GM21447 (cell line): Measurements from ENCODE around the gene KIF26B.
"Not testable (repeated sequence)": the region's sequence is repeated elsewhere in the genome, so short reads cannot be mapped to it uniquely, and the experiment has no call there.

ENCODE experiments used
- ATAC-seq: cut with Tn5 transposase; IDR thresholded peaks from one replicate; pipeline ENCODE4 v1.9.1; 2021; ENCODE audit not compliant: unreplicated experiment

The KIF26B gene

GRCh38 chr1:245378311-245378722 lies 223.5 kb downstream of the KIF26B start:
- no peak for ATAC-seq

- no peak for ATAC-seq
Measured at GRCh38 chr1:245378745-245379144, 224.0 kb downstream of the KIF26B start.

GRCh38 chr1:245380790-245381535 lies 226.2 kb downstream of the KIF26B start:
- no peak for ATAC-seq

- ATAC-seq = no peak
Measured at GRCh38 chr1:245382981-245383380, 228.2 kb downstream of the KIF26B start.

GRCh38 chr1:245383396-245384330 lies 228.9 kb downstream of the KIF26B start:
- no peak for ATAC-seq

- no peak for ATAC-seq
Measured at GRCh38 chr1:245386297-245386971, 231.6 kb downstream of the KIF26B start.

GRCh38 chr1:245388687-245389086 lies 233.9 kb downstream of the KIF26B start:
- no peak for ATAC-seq

- ATAC-seq = no peak
Measured at GRCh38 chr1:245389873-245390272, 235.1 kb downstream of the KIF26B start.

GRCh38 chr1:245390975-245391374 lies 236.2 kb downstream of the KIF26B start:
- no peak for ATAC-seq

- no peak for ATAC-seq
Measured at GRCh38 chr1:245393694-245394093, 238.9 kb downstream of the KIF26B start.

- no peak for ATAC-seq
Measured at GRCh38 chr1:245395680-245396079, 240.9 kb downstream of the KIF26B start.

- ATAC-seq = no peak
Measured at GRCh38 chr1:245396615-245397014, 241.8 kb downstream of the KIF26B start.

- no peak for ATAC-seq
Measured at GRCh38 chr1:245397771-245398170, 243.0 kb downstream of the KIF26B start.

- ATAC-seq = no peak
Measured at GRCh38 chr1:245398180-245398579, 243.4 kb downstream of the KIF26B start.

GRCh38 chr1:245401881-245402587 lies 247.2 kb downstream of the KIF26B start:
- no peak for ATAC-seq

- not testable (repeated sequence) for ATAC-seq
Measured at GRCh38 chr1:245402998-245403397, 248.2 kb downstream of the KIF26B start.

- ATAC-seq = no peak
Measured at GRCh38 chr1:245404527-245404926, 249.7 kb downstream of the KIF26B start.

- ATAC-seq = no peak
Measured at GRCh38 chr1:245404952-245405351, 250.2 kb downstream of the KIF26B start.

GRCh38 chr1:245406426-245406825 lies 251.6 kb downstream of the KIF26B start:
- no peak for ATAC-seq

- ATAC-seq = no peak
Measured at GRCh38 chr1:245407983-245408382, 253.2 kb downstream of the KIF26B start.
